DND-41 (cell line): Measurements from ENCODE around the gene CD22.

Experiments used
- ATAC-seq: fragments of 200-7000 bp; cut with Tn5 transposase; 3 replicates; pipeline ENCODE4 v1.9.1; 2021; ENCODE audit warnings: low read depth; ENCODE audit not compliant: insufficient read depth
- DNase-seq: peaks from one replicate; pipeline ENCODE4 v3.0.0-alpha.2; 2020
- H2AFZ ChIP-seq: 2 replicates; pipeline ENCODE4 v1.6.0; 2012; ENCODE audit warnings: low read depth, low read length
- H3K27ac ChIP-seq: 2 replicates; pipeline ENCODE4 v1.5.1; 2012; ENCODE audit warnings: low read length, inconsistent platforms
- H3K27me3 ChIP-seq: fragments of 200-600 bp; sonication (generic); 2 replicates; pipeline ENCODE4 v1.6.0; 2012; ENCODE audit warnings: low read length, mild to moderate bottlenecking, inconsistent platforms; ENCODE audit not compliant: insufficient read depth, poor library complexity
- H3K36me3 ChIP-seq: 2 replicates; pipeline ENCODE4 v1.5.1; 2012; ENCODE audit warnings: low read length, inconsistent platforms; ENCODE audit not compliant: insufficient read depth
- H3K4me1 ChIP-seq: 2 replicates; pipeline ENCODE4 v1.5.1; 2012; ENCODE audit warnings: mild to moderate bottlenecking, low read length; ENCODE audit not compliant: insufficient read depth
- H3K4me2 ChIP-seq: 2 replicates; pipeline ENCODE4 v1.6.0; 2012; ENCODE audit warnings: mild to moderate bottlenecking, moderate library complexity, low read length, inconsistent platforms; ENCODE audit not compliant: insufficient read depth
- H3K4me3 ChIP-seq, 2 experiments: fragments of 200-600 bp in 1 of 2; shearing (Covaris generic) in 1 of 2; 2 replicates each; pipeline ENCODE4 v1.5.1; 2012 to 2016; ENCODE audit warnings: inconsistent platforms in 2 of 2, low read length in 2 of 2, mild to moderate bottlenecking in 2 of 2, low read depth in 1 of 2, moderate library complexity in 1 of 2
- H3K79me2 ChIP-seq: 2 replicates; pipeline ENCODE4 v1.6.0; 2012; ENCODE audit warnings: low read length, inconsistent platforms; ENCODE audit not compliant: insufficient read depth
- H3K9ac ChIP-seq: 2 replicates; pipeline ENCODE4 v1.6.0; 2012; ENCODE audit warnings: low read depth, mild to moderate bottlenecking, inconsistent platforms, low read length, moderate library complexity
- H3K9me3 ChIP-seq: 2 replicates; pipeline ENCODE4 v1.5.1; 2012; ENCODE audit warnings: low read length, moderate library complexity, mild to moderate bottlenecking, inconsistent platforms; ENCODE audit not compliant: insufficient read depth, severe bottlenecking
- H4K20me1 ChIP-seq: 2 replicates; pipeline ENCODE4 v1.6.0; 2012; ENCODE audit warnings: low read length; ENCODE audit not compliant: insufficient read depth
- CTCF ChIP-seq: IDR thresholded peaks from 2 replicates; pipeline ENCODE4 v1.5.1; 2012; ENCODE audit warnings: borderline replicate concordance, low read length, moderate library complexity, mild to moderate bottlenecking; ENCODE audit not compliant: poor library complexity, severe bottlenecking; ENCODE audit errors: extremely low read depth
- EZH2 ChIP-seq: IDR thresholded peaks from 3 replicates; pipeline ENCODE4 v1.6.1; 2012; ENCODE audit warnings: borderline replicate concordance, low read depth, mild to moderate bottlenecking, moderate library complexity, low read length, inconsistent platforms; ENCODE audit not compliant: severe bottlenecking

Gene CD22

GRCh38 chr19:35350591-35350990 lies 21.6 kb downstream of the CD22 start:
- Histone ChIP-seq H3K79me2 (no peaks in the 10 kb centered on the region), H4K20me1 (no peaks in the 10 kb centered on the region), H3K27me3 (peaks cover 19% of the 10 kb centered on the region), H3K4me2 (no peak overlapping the region), H3K36me3 (no peaks in the 10 kb centered on the region), H3K4me1 (peaks cover 19% of the 10 kb centered on the region), H3K4me3 (no peak overlapping the region), H2AFZ (no peak overlapping the region), H3K27ac (no peak overlapping the region), H3K9me3 (no peaks in the 10 kb centered on the region), H3K9ac (no peak overlapping the region)
- ATAC-seq (no peak), DNase-seq (no peak)
- TF ChIP-seq EZH2, result no peak
- no peak for TF ChIP-seq CTCF

- H3K9ac ChIP-seq, result no peak overlapping the region
- H3K27me3 ChIP-seq, result peaks cover 11% of the 10 kb centered on the region
- no peak for ATAC-seq
- DNase-seq, result no peak
- no peaks in the 10 kb centered on the region for H4K20me1 ChIP-seq
- H3K27ac ChIP-seq, result no peak overlapping the region
- no peaks in the 10 kb centered on the region for H3K79me2 ChIP-seq
- no peak overlapping the region for H2AFZ ChIP-seq
- no peak for TF ChIP-seq EZH2
- TF ChIP-seq CTCF, result no peak
- H3K9me3 ChIP-seq, result no peaks in the 10 kb centered on the region
- H3K4me1 ChIP-seq, result peaks cover 15% of the 10 kb centered on the region
- no peak overlapping the region for H3K4me2 ChIP-seq
- H3K36me3 ChIP-seq, result no peaks in the 10 kb centered on the region
- no peak overlapping the region for H3K4me3 ChIP-seq
Measured at GRCh38 chr19:35351411-35352176, 22.6 kb downstream of the CD22 start.

- no peak for ATAC-seq
- TF ChIP-seq CTCF, result no peak
- no peak overlapping the region for H3K27ac ChIP-seq
- no peak for DNase-seq
- H3K27me3 ChIP-seq, result peaks cover 5% of the 10 kb centered on the region
- no peak overlapping the region for H3K4me3 ChIP-seq
- no peak overlapping the region for H3K4me2 ChIP-seq
- no peaks in the 10 kb centered on the region for H3K79me2 ChIP-seq
- H4K20me1 ChIP-seq, result no peaks in the 10 kb centered on the region
- H3K36me3 ChIP-seq, result no peaks in the 10 kb centered on the region
- H3K9ac ChIP-seq, result no peak overlapping the region
- peaks cover 10% of the 10 kb centered on the region for H3K4me1 ChIP-seq
- no peak overlapping the region for H2AFZ ChIP-seq
- no peaks in the 10 kb centered on the region for H3K9me3 ChIP-seq
Measured at GRCh38 chr19:35352177-35352447, 23.1 kb downstream of the CD22 start.
